Psoas muscle (tissue), 8 donors: ENCODE measurements around the gene RRAGB. TPM values are rescaled to one million over a fixed set of nuclear protein-coding genes. Genes with fewer than 3 reads are reported as not detected.
A peak's percentile ranks its signal among the peaks of the same experiment; 100 is the strongest.
"Not testable (repeated sequence)": the region's sequence is repeated elsewhere in the genome, so short reads cannot be mapped to it uniquely, and the experiment has no call there.

Experiments used
- ATAC-seq, 4 donors: fragments of 200-7000 bp; cut with Tn5 transposase; one replicate each; pipeline ENCODE4 v1.9.1; 2020; ENCODE audit warnings: moderate library complexity in 3 of 4, mild to moderate bottlenecking in 2 of 4
- DNase-seq, 2 donors: peaks; one replicate each; pipeline ENCODE4 v3.0.0-alpha.2; 2020
- H3K27ac ChIP-seq: fragments of 200-600 bp; one replicate; pipeline ENCODE4 v1.8.0; 2022
- H3K27me3 ChIP-seq, 3 donors: fragments of 200-600 bp in 1 of 3; one replicate each; pipeline versions ENCODE4 v1.6.1 to v1.8.0; 2013 to 2022; ENCODE audit warnings: low read length in 2 of 3, mild to moderate bottlenecking in 2 of 3, moderate library complexity in 1 of 3; ENCODE audit not compliant: insufficient read depth in 3 of 3
- H3K36me3 ChIP-seq, 2 donors: fragments of 200-600 bp in 1 of 2; one replicate each; pipeline versions ENCODE4 v1.6.1 to v1.8.0; 2013 to 2022; ENCODE audit warnings: low read depth in 1 of 2, mild to moderate bottlenecking in 1 of 2, moderate library complexity in 1 of 2; ENCODE audit not compliant: insufficient read depth in 1 of 2
- H3K4me1 ChIP-seq: fragments of 200-600 bp; one replicate; pipeline ENCODE4 v1.8.0; 2022
- H3K4me3 ChIP-seq: fragments of 200-600 bp; one replicate; pipeline ENCODE4 v1.8.0; 2022; ENCODE audit warnings: mild to moderate bottlenecking
- H3K9me3 ChIP-seq: fragments of 200-600 bp; one replicate; pipeline ENCODE4 v1.8.0; 2022
- WGBS, 3 donors: extraction: QIAGEN DNeasy Blood & Tissue Kit; methylation state at CpG; one replicate each; pipeline versions ENCODE4 v1.1.6 to v1.1.7; 2013; 5-methylcytosine and 5-hydroxymethylcytosine counted together
- intact Hi-C, 2 donors: fragments of 100-400 bp; cut with DNase I; formaldehyde crosslinking; loops; one replicate each; pipeline versions ENCODE4 v1.11.0 to v1.14.2; 2022
- long read RNA-seq, 2 donors: library from polyadenylated mRNA; unstranded; transcript quantifications; one replicate each; pipeline ENCODE4 v2.0.0, GENCODE V29; 2021
- polyA plus RNA-seq, 3 donors: library from polyadenylated mRNA; stranded (reverse); fragments of 200-250 nt; gene quantifications; one replicate each; pipeline ENCODE4 v1.2.3, GENCODE V29; 2013
- total RNA-seq, 4 donors: library from RNA; stranded (reverse); fragmentation: NEBNext Ultra II Directional in 2 of 4; extraction: Animal tissue kit (Norgen Biotek cat#: 25700) in 2 of 4; gene quantifications; one replicate each; pipeline versions ENCODE4 v1.2.1 to v1.2.4, GENCODE V29; 2021 to 2023
- TF ChIP-seq, protein P1 (sequence below): fragments of 200-600 bp; IDR thresholded peaks from one replicate; pipeline ENCODE4 v1.8.0; 2022; ENCODE audit warnings: antibody characterized with exemption
- donor health status: healthy with polysubstance abuse.
- donor health status: DM: no; HTN: no; CAD: no; lungs with moderate emphysema.
- donor health status: Bipolar disorder and iron deficiency.
- donor health status: healthy.
- donor health status: DM: yes; HTN: yes; CAD: no.
- donor health status: DM: no; HTN: no; CAD: no.
- donor health status: DM: no; HTN: no; CAD: no.
- donor health status: DM: yes; HTN: yes; CAD: no.

RRAGB gene, protein sequence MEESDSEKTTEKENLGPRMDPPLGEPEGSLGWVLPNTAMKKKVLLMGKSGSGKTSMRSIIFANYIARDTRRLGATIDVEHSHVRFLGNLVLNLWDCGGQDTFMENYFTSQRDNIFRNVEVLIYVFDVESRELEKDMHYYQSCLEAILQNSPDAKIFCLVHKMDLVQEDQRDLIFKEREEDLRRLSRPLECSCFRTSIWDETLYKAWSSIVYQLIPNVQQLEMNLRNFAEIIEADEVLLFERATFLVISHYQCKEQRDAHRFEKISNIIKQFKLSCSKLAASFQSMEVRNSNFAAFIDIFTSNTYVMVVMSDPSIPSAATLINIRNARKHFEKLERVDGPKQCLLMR
- total RNA-seq = 10 to 100 TPM in 1 of 4 donors, 1 to 10 TPM in 3; 7.0 to 11.8 (median 8.3) TPM
- 1 to 10 TPM; 5.2 to 7.9 (median 7.2) TPM for polyA plus RNA-seq
- long read RNA-seq, donor 1, transcript RRAGB-202 (10 exons, 2,061 nt) = major isoform, 9 of 14 reads
- long read RNA-seq, donor 1, partial matches to known transcripts = 1 of 14 reads
- long read RNA-seq, donor 1, other reads (novel, unspliced or antisense) = 2 of 14 reads
- long read RNA-seq, donor 2, transcript RRAGB-202 (10 exons, 2,061 nt) = major isoform, 6 of 20 reads
- long read RNA-seq, donor 2, partial matches to known transcripts = 2 of 20 reads
- long read RNA-seq, donor 2, other reads (novel, unspliced or antisense) = 8 of 20 reads

- TF ChIP-seq, protein P1, sequence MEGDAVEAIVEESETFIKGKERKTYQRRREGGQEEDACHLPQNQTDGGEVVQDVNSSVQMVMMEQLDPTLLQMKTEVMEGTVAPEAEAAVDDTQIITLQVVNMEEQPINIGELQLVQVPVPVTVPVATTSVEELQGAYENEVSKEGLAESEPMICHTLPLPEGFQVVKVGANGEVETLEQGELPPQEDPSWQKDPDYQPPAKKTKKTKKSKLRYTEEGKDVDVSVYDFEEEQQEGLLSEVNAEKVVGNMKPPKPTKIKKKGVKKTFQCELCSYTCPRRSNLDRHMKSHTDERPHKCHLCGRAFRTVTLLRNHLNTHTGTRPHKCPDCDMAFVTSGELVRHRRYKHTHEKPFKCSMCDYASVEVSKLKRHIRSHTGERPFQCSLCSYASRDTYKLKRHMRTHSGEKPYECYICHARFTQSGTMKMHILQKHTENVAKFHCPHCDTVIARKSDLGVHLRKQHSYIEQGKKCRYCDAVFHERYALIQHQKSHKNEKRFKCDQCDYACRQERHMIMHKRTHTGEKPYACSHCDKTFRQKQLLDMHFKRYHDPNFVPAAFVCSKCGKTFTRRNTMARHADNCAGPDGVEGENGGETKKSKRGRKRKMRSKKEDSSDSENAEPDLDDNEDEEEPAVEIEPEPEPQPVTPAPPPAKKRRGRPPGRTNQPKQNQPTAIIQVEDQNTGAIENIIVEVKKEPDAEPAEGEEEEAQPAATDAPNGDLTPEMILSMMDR = peak; percentile 46
- peak; percentile 92 to 96 for DNase-seq
- Histone ChIP-seq H3K4me3 (peak within 1 kb of the TSS; percentile 76), H3K27ac (peak within 1 kb of the TSS; percentile 86), H3K9me3 (no peaks in the 10 kb centered on the region), H3K4me1 (peaks cover 4% of the 10 kb centered on the region), H3K36me3 (peaks cover 0 to 16% of the 10 kb centered on the region in 2 donors), H3K27me3 (no peaks in the 10 kb centered on the region)
- ATAC-seq = peak; percentile 98 to 100 (median 100)
- intact Hi-C loops = loop anchor here in 1 of 2 donors (10.0 kb wide), 1 partner anchor 583 kb away; no protein-coding TSS in a partner anchor
- 0 to 35% (median 0%) methylated on average over 33 to 46 of the region's 46 CpGs for WGBS, 3 donors
Measured at GRCh38 chrX:55717521-55718497, at the start of gene RRAGB. Gene RRAGB, plus strand, starts transcription at chrX:55717749. Its CDS starts 579 bp downstream, at chrX:55718328.

DNA sequence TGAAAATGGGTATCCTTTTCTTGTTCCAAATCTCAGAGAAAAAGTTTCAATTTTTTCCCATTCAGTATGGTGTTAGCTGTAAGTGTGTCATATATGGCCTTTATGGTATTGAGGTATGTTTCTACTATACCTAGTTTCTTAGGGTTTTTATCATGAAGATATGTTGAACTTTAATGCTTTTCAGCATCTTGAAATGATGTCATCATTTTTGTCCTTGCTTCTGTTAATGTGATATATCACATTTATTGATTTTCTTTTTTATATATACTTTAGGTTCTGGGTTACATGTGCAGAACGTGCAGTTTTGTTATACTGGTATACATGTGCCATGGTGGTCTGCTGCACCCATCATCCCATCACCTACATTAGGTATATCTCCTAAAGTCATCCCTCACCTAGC is 49.5 kb upstream of the RRAGB start:
- WGBS, 3 donors = 40 to 75% (median 69%) methylated on average over 1 of the region's 1 CpG
- no peaks in the 10 kb centered on the region for H3K27me3 ChIP-seq
- TF ChIP-seq, protein P1 = no peak
- DNase-seq (no peak), ATAC-seq (no peak)
- intact Hi-C loops = no loop called here
- H3K27ac ChIP-seq = no peak overlapping the region
- H3K4me3 ChIP-seq = no peak overlapping the region
- H3K9me3 ChIP-seq = peaks cover 17% of the 10 kb centered on the region
- no peaks in the 10 kb centered on the region for H3K36me3 ChIP-seq
- H3K4me1 ChIP-seq = no peaks in the 10 kb centered on the region

DNA sequence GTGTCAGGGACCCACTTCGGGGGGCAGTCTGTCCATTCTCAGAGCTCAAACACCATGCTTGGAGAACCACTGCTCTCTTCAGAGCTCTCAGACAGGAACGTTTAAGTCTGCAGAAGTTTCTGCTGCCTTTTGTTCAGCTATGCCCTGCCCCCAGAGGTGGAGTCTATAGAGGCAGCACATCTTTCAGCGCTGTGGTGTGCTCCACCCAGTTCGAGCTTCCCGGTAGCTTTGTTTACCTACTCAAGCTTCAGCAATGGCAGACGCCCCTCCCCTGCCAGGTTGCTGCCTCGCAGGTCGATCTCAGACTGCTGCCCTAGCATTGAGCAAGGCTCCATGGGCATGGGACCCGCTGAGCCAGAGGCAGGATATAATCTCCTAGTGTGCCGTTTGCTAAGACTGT is 29.0 kb upstream of the RRAGB start:
- ATAC-seq, H3K27ac ChIP-seq, H3K36me3 ChIP-seq, H3K27me3 ChIP-seq, DNase-seq, intact Hi-C loops, H3K4me3 ChIP-seq, H3K4me1 ChIP-seq: not testable (repeated sequence)
- H3K9me3 ChIP-seq = peaks cover 15% of the 10 kb centered on the region
- WGBS, 3 donors = 74 to 80% (median 78%) methylated on average over 10 of the region's 10 CpGs

DNA sequence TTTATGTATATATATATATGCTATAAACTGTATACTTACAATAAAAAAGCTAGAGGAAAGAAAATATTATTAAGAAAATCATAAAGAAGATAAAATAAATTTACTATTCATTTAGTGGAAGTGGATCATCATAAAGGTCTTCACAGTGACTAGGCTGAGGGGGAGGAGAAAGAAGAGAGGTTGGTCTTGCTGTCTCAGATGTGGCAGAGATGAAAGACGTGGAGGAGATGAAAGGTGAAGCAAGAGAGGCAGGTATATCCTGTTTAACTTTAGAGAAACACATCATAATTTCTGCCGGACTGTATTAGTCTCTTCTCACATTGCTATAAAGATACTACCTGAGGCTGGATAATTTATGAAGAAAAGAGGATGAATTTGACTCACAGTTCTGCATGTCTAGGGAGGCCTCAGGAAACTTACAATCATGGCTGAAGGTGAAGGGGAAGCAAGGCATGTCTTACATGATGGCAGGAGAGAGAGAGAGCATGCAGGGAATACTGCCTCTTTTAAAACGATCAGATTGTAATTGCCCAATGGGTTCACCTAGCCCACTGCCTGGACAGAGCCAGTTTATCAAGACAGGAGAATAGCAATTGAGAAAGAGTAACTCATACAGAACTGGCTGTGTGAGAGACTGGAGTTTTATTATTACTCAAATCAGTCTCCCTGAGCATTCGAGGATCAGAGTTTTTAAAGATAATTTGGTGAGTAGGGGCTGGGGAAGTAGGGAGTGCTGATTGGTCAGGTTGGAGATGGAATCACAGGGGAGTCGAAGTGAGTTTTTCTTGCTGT is 22.1 kb upstream of the RRAGB start:
- Histone ChIP-seq H3K4me3 (no peak overlapping the region), H3K9me3 (peaks cover 15% of the 10 kb centered on the region), H3K27me3 (peaks cover 0 to 23% (median 0%) of the 10 kb centered on the region in 3 donors), H3K36me3 (no peaks in the 10 kb centered on the region), H3K27ac (no peak overlapping the region), H3K4me1 (no peaks in the 10 kb centered on the region)
- TF ChIP-seq, protein P1 = no peak
- ATAC-seq (no peak), DNase-seq (no peak)
- 59 to 69% (median 63%) methylated on average over 5 of the region's 5 CpGs for WGBS, 3 donors
- intact Hi-C loops = no loop called here
